Glomerular endothelial cell (primary cell): Measurements from ENCODE around the gene MTG2. TPM values are rescaled to one million over a fixed set of nuclear protein-coding genes. Genes with fewer than 3 reads are reported as not detected.
"Not testable (repeated sequence)": the region's sequence is repeated elsewhere in the genome, so short reads cannot be mapped to it uniquely, and the experiment has no call there.

Source experiments
- DNase-seq: peaks from one replicate; pipeline ENCODE4 v3.0.0-alpha.2; 2011; ENCODE audit warnings: low read depth, low spot score; ENCODE audit errors: extremely low read depth
- total RNA-seq: library from RNA; depleted of rRNA; stranded (reverse); fragments of >200 nt; gene quantifications from 2 replicates; pipeline ENCODE4 v1.2.3, GENCODE V29; 2015

The MTG2 gene
- total RNA-seq, 1 donor from 2014 or later: 17.8 TPM

GRCh38 chr20:62145688-62146018 lies 37.2 kb upstream of the MTG2 start:
- DNase-seq: no peak

DNA sequence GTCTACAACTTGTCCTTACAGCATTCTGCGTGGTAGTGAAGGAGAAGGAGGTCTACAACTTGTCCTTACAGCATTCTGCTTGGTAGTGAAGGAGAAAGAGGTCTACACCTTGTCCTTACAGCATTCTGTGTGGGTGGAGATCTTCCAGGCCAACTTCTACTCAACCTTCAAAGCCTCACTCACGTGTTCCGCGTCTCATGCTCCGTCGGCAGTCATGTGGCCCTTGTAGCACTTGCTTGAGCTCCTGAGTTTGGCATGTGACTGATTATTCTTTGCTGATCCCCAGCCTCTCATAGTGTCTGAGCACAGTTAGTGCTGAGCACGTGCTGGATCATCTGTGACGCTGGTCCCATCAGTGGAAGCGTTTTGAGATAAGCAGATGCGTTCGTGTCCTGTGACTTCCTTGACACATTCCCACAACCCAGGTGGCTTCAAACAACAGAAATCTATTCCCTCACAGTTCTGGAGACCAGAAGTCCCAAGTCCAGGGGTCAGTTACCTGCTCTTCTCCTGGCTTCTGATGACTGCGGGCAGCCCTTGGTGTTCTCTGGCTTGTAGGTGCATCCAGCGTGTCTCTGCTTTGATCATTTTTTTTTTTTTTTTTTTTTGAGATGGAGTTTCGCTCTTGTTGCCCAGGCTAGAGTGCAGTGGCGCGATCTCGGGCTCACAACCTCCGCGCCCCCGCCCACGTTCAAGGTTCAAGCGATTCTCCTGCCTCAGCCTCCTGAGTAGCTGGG lies 36.6 kb upstream of the MTG2 start:
- no peak for DNase-seq

DNA sequence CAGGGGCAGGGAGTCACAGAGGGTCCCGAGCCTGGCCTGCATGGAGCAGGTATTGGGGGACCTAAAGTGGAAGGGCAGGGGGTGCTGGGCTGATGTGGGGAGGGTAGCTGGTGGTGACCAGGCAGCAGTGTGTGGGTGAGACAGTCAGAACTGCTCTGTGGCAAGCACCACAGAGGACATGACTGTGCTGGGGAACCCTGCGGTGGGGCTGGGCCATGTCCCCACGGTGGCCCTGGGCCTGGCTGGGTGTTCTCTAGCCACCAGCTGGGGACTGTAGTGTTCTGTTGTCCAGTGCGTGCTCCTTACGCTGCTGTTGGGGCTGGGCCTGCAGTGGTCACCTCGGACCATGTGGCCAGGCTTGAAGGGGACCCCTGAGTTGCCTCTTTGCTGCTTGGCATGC lies 35.7 kb upstream of the MTG2 start:
- no peak for DNase-seq

- no peak for DNase-seq
Observed at GRCh38 chr20:62147528-62147927, 35.3 kb upstream of the MTG2 start.

GRCh38 chr20:62148383-62148782 lies 34.4 kb upstream of the MTG2 start:
- not testable (repeated sequence) for DNase-seq

- DNase-seq: no peak
Observed at GRCh38 chr20:62148908-62149314, 33.9 kb upstream of the MTG2 start.

DNA sequence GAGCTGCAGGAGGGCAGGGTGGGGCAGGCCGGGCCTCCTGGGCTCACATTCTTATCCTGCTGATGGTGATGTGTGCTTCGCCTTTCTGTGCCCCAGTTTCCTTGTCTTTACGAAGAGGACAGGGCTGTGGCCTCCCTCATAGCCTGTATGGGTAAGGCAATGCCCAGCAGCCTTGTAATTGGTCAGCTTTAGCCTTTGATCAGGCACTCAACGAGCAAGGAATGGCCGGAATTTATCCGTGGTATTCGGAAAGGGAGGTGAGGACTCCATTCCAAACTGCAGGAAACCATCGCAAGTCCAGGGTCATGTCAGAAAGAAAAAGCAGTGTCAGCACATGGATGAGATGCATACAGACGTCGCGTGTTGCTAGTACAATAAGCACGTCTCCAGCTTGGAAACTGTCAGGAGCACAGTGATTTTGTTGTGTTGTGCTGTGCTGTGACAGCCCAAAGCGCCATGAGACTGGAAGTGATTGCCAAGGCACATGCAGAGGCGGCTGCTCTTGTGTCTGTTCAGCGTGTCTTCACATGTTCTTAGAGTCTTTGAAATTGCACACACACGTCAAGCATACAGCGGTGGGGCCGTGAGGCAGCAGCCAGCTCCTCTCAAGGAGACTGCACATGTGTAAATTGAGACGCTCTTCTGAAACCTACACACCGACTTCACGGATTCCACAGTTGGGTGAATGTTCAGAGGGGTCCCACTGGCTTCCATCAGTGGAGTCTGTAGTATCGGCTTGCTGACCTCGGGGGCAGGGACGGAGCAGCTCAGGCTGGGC lies 33.1 kb upstream of the MTG2 start:
- no peak for DNase-seq

DNA sequence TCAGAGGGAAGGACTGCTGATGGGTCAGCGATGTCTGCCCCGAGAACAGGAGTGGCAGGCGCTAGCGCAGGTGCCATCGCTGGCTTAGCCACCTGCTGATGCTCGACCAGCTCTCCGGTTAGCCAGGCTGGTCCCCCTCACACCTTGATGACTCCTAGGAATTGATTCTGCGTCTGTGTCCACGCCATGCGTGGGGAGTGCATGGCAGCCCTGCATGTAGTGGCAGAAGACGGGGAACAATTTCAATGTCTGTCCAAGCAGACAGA lies 32.6 kb upstream of the MTG2 start:
- DNase-seq: no peak

- no peak for DNase-seq
Observed at GRCh38 chr20:62151225-62151624, 31.6 kb upstream of the MTG2 start.

- DNase-seq: no peak
Observed at GRCh38 chr20:62151835-62152364, 30.9 kb upstream of the MTG2 start.

- DNase-seq: no peak
Observed at GRCh38 chr20:62155428-62156253, 27.2 kb upstream of the MTG2 start.

DNA sequence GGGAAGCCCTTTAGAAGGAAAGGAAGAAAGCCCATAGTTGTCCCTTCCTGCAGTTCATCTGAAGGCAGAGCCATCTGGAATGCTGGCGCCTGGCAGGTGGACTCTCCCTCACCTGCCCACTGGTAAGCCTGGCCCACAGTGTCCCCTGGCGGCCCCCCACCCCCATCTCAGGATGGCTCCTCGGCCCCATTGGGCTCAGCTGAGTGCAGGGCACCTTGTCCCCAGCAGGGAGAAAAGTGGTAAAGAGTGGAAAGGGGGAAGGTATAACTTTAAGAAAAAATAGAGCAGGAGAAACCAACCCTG lies 26.6 kb upstream of the MTG2 start:
- DNase-seq: no peak

GRCh38 chr20:62156592-62157386 lies 26.0 kb upstream of the MTG2 start:
- DNase-seq: no peak

- no peak for DNase-seq
Observed at GRCh38 chr20:62157387-62158087, 25.3 kb upstream of the MTG2 start.

GRCh38 chr20:62158088-62158400 lies 24.8 kb upstream of the MTG2 start:
- no peak for DNase-seq

DNA sequence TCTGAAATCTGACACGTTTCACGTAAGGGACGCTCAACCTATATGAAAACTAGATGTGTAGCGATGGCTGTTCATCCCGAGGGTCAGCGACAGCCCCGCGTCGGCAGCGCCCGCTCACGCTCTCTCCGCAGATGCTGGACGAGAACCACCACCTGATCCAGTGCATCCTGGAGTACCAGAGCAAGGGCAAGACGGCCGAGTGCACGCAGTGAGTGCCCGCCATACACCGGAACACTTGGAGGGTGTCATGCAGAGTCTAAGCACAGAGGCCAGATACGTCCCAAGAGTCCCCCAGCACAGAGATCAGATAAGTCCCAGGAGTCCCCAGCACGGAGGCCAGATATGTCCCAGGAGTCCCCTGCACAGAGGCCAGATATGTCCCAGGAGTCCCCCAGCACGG lies 24.3 kb upstream of the MTG2 start:
- DNase-seq: no peak

GRCh38 chr20:62159052-62159451 lies 23.8 kb upstream of the MTG2 start:
- DNase-seq: no peak

DNA sequence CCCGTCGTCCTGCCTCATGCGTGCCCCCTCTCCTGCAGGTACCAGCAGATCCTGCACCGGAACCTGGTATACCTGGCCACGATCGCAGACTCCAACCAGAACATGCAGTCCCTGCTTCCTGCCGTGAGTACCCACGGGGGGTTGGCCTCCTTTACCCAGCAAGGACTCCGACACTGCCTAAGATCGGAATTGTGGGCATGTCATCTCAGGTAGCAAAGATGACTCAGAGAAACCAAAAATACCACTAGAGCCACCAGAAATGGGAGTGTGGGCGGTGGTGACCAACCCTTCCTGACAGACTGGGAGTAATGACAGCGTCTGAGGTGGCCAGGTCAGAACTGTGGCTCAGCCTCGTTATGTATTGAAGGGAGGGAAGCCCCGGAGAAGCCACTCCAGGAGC lies 23.0 kb upstream of the MTG2 start:
- DNase-seq: no peak

DNA sequence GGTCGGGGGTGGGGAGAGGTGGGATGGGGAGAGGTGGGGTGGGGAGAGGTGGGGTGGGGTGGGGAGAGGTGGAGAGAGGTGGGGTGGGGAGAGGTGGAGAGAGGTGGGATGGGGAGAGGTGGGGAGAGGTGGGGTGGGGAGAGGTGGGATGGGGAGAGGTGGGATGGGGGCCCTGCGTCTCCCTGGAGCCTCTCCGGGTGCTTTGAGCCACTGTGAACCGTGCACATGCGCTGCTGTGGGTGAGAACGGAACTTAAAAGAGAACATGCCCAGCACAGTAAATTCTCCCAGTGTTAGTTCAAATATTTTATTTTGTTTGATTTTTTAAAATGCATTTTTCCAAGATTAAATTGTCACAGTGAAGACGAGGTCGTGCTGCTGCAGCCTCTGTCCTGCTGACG lies 22.6 kb upstream of the MTG2 start:
- DNase-seq: no peak

DNA sequence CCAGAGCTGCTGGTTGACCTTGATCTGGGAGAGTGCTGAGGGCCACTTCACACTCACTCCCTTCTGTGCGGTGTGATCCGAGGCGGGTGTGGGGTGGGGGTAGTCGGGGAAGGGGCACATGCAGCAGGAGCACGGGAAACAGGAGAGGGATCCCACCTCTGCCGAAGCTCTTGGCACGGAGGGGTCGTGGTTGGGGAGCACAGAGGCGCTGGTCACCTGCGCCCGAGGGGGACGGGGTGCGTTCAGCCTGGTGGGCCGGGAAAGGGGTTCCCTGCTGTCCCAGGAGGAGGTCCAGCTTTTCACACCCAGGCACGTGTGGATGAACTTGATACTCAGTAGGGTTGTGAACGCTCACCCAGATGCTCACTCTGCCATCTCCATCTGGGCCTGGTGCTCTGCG lies 22.0 kb upstream of the MTG2 start:
- DNase-seq: no peak

DNA sequence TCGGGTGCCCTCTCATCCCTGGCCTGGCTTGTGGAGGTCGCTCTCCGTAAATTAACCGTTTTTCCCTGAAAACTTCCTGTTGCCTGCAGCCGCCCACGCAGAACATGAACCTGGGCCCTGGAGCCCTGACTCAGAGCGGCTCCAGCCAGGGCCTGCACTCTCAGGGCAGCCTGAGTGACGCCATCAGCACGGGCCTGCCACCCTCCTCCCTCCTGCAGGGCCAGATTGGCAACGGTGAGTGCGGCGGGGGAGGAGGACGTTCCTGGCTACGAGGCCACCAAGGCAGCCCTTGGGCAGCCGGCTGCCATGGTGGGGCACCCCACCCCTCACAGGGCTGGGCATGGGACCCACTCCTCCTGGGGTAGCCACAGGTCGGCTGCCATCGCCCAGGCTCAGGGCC lies 21.5 kb upstream of the MTG2 start:
- no peak for DNase-seq
